Cardiac muscle cell (in vitro differentiated cells and primary cell): ENCODE data around the gene LCN9. TPM values are rescaled to one million over a fixed set of nuclear protein-coding genes. Genes with fewer than 3 reads are reported as not detected.

Experiments
- DNase-seq, 2 donors: peaks; one replicate each; pipeline versions ENCODE4 v3.0.0 to v3.0.0-alpha.2; 2010 to 2017; ENCODE audit warnings: low read depth in 1 of 2, low spot score in 1 of 2
- H3K27ac ChIP-seq: fragments of 200-600 bp; sonication (generic); 2 replicates; pipeline ENCODE4 v1.5.1; 2016
- H3K27me3 ChIP-seq: fragments of 200-600 bp; sonication (generic); 2 replicates; pipeline ENCODE4 v1.6.0; 2016; ENCODE audit warnings: control low read depth
- H3K36me3 ChIP-seq: fragments of 200-600 bp; sonication (generic); 2 replicates; pipeline ENCODE4 v1.5.1; 2016; ENCODE audit warnings: control low read depth
- H3K4me1 ChIP-seq: fragments of 200-600 bp; sonication (generic); 2 replicates; pipeline ENCODE4 v1.8.1; 2017; ENCODE audit warnings: low read depth, mild to moderate bottlenecking, mixed run types
- H3K4me3 ChIP-seq: fragments of 200-600 bp; sonication (generic); 2 replicates; pipeline ENCODE4 v1.5.1; 2016; ENCODE audit warnings: mild to moderate bottlenecking
- H3K9me3 ChIP-seq: fragments of 200-600 bp; sonication (generic); 2 replicates; pipeline ENCODE4 v1.5.1; 2017; ENCODE audit warnings: low read depth, mild to moderate bottlenecking, control low read depth
- polyA plus RNA-seq: library from polyadenylated mRNA; unstranded; fragments of >200 nt; fragmentation: Nextera tagmentation; extraction: Ambion mirVana; gene quantifications from 2 replicates; pipeline ENCODE4 v1.2.1, GENCODE V29; 2016
- total RNA-seq: library from RNA; depleted of rRNA; stranded (reverse); fragments of >200 nt; gene quantifications from 2 replicates; pipeline ENCODE4 v1.2.3, GENCODE V29; 2016
- TF ChIP-seq, protein P1 (sequence below): IDR thresholded peaks from 2 replicates; pipeline ENCODE4 v1.5.1; 2012; ENCODE audit warnings: low read depth, mild to moderate bottlenecking, low read length

LCN9 gene, protein sequence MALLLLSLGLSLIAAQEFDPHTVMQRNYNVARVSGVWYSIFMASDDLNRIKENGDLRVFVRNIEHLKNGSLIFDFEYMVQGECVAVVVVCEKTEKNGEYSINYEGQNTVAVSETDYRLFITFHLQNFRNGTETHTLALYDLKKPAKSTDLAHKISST
- total RNA-seq: not detected in 2 replicates
- polyA plus RNA-seq: 0.17 TPM in 1 of 2 replicates, not detected in the other

DNA sequence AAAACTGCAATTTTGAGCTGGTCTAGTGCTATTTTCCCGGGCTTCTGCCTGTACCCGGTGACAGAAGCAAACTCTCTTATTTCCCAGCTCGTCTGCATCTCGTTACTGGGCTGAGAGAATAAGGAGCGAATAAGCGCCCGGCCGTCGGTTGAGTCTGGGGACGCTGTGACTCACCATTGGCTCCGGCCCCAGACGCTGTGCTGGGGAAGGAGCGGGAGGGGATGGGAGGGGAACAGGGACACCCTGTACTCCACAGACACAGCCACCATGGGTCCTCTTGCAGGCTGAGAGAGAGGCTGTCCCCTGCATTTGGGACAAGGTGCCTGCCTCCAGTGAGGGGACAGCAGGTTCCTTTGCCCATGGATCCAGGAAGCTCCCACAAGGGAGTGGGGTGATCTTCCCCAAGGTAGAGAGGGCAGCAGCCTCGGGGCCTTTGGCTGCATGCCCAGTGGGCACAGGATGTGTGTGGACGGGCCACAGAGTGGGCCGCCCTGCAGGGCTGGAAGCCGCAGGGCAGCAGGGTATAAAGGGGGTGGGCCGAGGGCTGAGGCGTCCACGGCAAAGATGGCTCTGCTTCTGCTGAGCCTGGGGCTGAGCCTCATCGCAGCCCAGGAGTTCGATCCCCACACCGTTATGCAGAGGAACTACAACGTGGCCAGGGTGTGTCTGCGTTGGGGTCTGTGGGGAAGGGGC lies at the start of gene LCN9:
Gene LCN9 (plus strand): TSS at position 552 of the 693 bp plus-strand sequence. CDS start 13 bp downstream, at position 565.
- no peaks in the 10 kb centered on the region for H3K36me3 ChIP-seq
- H3K4me1 ChIP-seq: peaks cover 8% of the 10 kb centered on the region
- H3K9me3 ChIP-seq: no peaks in the 10 kb centered on the region
- H3K4me3 ChIP-seq: no peak within 1 kb of the TSS
- no peaks in the 10 kb centered on the region for H3K27me3 ChIP-seq
- TF ChIP-seq, protein P1, sequence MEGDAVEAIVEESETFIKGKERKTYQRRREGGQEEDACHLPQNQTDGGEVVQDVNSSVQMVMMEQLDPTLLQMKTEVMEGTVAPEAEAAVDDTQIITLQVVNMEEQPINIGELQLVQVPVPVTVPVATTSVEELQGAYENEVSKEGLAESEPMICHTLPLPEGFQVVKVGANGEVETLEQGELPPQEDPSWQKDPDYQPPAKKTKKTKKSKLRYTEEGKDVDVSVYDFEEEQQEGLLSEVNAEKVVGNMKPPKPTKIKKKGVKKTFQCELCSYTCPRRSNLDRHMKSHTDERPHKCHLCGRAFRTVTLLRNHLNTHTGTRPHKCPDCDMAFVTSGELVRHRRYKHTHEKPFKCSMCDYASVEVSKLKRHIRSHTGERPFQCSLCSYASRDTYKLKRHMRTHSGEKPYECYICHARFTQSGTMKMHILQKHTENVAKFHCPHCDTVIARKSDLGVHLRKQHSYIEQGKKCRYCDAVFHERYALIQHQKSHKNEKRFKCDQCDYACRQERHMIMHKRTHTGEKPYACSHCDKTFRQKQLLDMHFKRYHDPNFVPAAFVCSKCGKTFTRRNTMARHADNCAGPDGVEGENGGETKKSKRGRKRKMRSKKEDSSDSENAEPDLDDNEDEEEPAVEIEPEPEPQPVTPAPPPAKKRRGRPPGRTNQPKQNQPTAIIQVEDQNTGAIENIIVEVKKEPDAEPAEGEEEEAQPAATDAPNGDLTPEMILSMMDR: no peak
- DNase-seq: peak in 1 of 2 donors; percentile 46
- peak within 1 kb of the TSS; percentile 23 for H3K27ac ChIP-seq

DNA sequence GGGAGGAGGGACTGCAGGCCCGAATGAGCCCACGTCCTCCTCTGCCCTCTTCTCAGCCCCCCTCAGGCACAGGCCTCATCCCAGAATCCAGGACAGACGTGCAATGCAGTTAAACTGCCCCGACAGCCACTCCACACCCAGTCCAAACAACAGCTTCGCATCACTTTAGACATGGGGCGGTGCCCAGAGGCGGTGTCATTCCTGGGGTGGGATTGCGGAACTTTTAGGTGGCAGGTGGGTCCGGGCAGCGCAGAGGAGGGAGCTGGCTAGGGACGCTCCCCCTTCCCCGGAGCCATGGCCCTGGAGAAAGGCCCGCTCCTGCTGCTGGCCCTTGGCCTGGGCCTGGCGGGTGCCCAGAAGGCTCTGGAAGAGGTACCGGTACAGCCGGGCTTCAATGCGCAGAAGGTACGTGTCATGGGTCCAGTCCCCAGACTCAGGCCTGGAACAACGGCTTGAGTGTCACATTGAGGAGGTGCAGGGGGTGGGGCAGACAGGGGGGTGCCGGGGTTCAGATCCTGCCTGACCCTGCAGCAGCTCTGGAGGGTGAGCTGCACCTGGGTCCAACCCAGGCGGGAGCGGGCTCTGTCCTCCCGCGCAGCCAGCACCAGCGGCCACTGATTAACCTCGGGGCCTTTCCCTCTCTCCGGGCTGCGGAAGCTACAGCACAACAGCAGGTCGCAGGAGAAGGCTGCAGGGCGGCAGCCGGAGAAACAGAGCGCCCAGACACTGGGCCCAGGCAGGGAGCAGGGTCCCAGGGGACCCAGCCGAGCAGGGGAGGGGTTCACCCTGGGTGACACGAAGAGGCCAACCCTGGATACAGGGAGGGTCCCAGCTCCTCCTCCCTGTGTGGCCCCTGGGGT lies 48.9 kb upstream of the LCN9 start:
- Histone ChIP-seq H3K4me3 (no peak overlapping the region), H3K27me3 (no peaks in the 10 kb centered on the region), H3K36me3 (no peaks in the 10 kb centered on the region), H3K9me3 (no peaks in the 10 kb centered on the region), H3K27ac (no peak overlapping the region), H3K4me1 (no peaks in the 10 kb centered on the region)
- TF ChIP-seq, protein P1: no peak
- DNase-seq: no peak

DNA sequence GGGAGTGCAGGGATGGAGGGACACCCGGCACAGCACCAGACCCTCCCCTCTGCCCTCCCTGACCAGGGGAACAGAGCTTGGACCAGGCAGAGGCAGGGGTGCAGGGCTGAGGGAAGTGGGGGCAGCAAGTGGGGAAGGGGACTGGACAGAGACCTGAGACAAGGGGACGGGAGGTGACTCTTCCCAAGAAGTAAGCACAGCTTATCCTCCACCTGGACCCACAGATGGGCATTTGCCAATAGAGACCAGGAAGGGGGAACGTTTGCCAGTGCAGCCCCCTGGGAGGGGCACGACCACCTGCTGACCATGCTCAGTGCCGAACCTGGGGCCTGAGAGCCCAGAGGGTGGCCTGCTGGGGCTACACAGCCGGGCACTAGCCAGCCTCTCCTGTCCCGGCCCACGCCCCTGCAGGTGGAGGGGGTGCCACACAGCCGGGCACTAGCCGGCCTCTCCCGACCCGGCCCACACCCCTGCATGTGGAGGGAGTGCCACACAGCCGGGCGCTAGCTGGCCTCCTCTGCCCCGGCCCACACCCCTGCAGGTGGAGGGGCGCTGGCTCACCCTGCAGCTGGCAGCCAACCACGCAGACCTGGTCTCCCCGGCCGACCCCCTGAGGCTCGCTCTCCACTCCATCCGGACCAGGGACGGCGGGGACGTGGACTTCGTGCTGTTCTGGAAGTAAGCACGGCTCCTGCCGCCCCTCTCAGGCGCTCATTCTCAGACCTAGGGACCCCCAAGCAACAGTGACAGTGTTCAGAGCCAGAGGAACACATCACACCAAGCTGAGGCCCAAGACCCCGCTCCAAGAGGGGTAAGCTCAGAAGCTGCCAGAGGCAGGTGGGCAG lies 48.1 kb upstream of the LCN9 start:
- DNase-seq: no peak

DNA sequence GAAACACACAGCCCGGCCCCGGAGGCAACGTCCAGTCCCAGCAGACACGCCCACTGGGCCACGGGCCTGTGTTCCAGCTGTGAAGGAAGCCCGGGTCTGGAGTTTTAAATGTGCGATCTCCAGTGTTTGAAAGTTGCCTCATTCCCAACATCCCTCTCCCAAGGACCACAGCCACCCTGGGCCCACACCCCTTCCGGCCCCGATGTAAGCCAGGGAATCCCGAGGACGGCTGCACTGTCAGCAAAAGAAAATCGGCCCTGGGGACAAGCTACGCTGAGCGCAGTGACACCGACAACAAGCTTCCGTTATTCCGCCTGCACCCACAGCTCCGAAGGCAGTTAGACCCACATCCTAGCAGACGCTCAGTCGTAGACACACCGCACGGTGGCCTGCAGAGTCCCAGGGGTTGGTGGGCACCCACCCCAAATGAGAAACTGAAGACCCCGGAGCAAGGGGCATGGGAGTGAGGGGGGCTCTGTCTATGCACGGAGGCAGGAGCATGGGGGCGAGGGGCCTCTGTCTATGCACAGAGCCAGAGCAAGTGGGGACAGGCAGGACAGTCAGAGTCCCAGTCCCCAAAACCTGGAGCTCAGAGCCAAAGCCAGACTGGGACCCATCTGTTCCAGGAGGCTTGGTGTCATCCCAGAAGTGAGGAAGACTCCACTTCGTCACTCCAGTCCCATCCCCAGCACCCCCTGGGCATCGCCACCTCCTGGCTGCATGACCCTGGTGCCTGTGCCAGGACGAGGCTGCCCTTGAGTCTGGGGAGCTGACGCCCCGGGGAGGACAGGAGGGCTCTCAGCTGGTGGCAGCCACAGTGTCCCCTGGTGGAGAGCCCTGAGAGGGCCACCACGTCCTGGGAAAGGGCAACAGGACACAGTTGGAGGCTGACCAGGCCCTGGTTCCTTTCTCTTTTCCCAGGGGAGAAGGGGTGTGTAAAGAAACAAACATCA lies 47.2 kb upstream of the LCN9 start:
- H3K4me3 ChIP-seq: no peak overlapping the region
- H3K27me3 ChIP-seq: no peaks in the 10 kb centered on the region
- no peak for DNase-seq
- no peaks in the 10 kb centered on the region for H3K9me3 ChIP-seq
- TF ChIP-seq, protein P1: no peak
- H3K27ac ChIP-seq: no peak overlapping the region
- no peaks in the 10 kb centered on the region for H3K36me3 ChIP-seq
- no peaks in the 10 kb centered on the region for H3K4me1 ChIP-seq

More for the DNA sequence above, 48.1 kb upstream of the LCN9 start:
- H3K9me3 ChIP-seq: no peaks in the 10 kb centered on the region
- no peaks in the 10 kb centered on the region for H3K27me3 ChIP-seq
- no peaks in the 10 kb centered on the region for H3K4me1 ChIP-seq
- H3K27ac ChIP-seq: no peak overlapping the region
- TF ChIP-seq, protein P1: no peak
- H3K4me3 ChIP-seq: no peak overlapping the region
- H3K36me3 ChIP-seq: no peaks in the 10 kb centered on the region
